D721Med (cell line): ENCODE measurements around the gene TNFRSF14.
"Not testable (repeated sequence)": the region's sequence is repeated elsewhere in the genome, so short reads cannot be mapped to it uniquely, and the experiment has no call there.

ENCODE experiments used
- DNase-seq: peaks from one replicate; pipeline ENCODE4 v3.0.0; 2011; ENCODE audit warnings: low spot score; ENCODE audit not compliant: insufficient read length
- FAIRE-seq: peaks from 2 replicates; lab custom pipeline; 2011; peaks lifted over from hg19 to GRCh38; lab: Jason Lieb, UNC
- CTCF ChIP-seq: IDR thresholded peaks from 2 replicates; pipeline ENCODE4 v1.5.1; 2012; ENCODE audit warnings: mild to moderate bottlenecking, control low read depth; ENCODE audit not compliant: insufficient read depth; ENCODE audit errors: missing control alignments

TNFRSF14 gene

GRCh38 chr1:2544093-2544874 lies 11.9 kb upstream of the TNFRSF14 start:
- TF ChIP-seq CTCF = no peak
- FAIRE-seq (no peak), DNase-seq (no peak)

- DNase-seq (no peak), FAIRE-seq (no peak)
- TF ChIP-seq CTCF = no peak
Observed at GRCh38 chr1:2544875-2545640, 11.1 kb upstream of the TNFRSF14 start.

- peak; percentile 86 for DNase-seq
- no peak for TF ChIP-seq CTCF
- no peak for FAIRE-seq
Observed at GRCh38 chr1:2545754-2546514, 10.2 kb upstream of the TNFRSF14 start.

- no peak for TF ChIP-seq CTCF
- FAIRE-seq (no peak), DNase-seq (peak; percentile 71)
Observed at GRCh38 chr1:2546515-2547209, 9.5 kb upstream of the TNFRSF14 start.

- FAIRE-seq (no peak), DNase-seq (no peak)
- TF ChIP-seq CTCF = no peak
Observed at GRCh38 chr1:2547210-2548067, 8.7 kb upstream of the TNFRSF14 start.

GRCh38 chr1:2548068-2548589 lies 8.0 kb upstream of the TNFRSF14 start:
- FAIRE-seq = no peak
- DNase-seq = peak; percentile 60
- TF ChIP-seq CTCF = peak; percentile 92

GRCh38 chr1:2549367-2550029 lies 6.7 kb upstream of the TNFRSF14 start:
- not testable (repeated sequence) for DNase-seq, FAIRE-seq

- FAIRE-seq, DNase-seq: not testable (repeated sequence)
Observed at GRCh38 chr1:2550309-2550861, 5.8 kb upstream of the TNFRSF14 start.
